Right atrium auricular region (tissue), 2 donors: ENCODE data around the gene ZNF488. TPM values are rescaled to one million over a fixed set of nuclear protein-coding genes. Genes with fewer than 3 reads are reported as not detected.

Experiments
- DNase-seq: peaks from one replicate; pipeline ENCODE4 v3.0.0-alpha.2; 2019; ENCODE audit warnings: low spot score
- H3K27ac ChIP-seq, 2 donors: fragments of 200-600 bp; sonication (generic); 1 replicate in 1 of 2; 2 replicates in 1 of 2; pipeline ENCODE4 v1.5.1; 2016 to 2019
- H3K27me3 ChIP-seq, 2 donors: fragments of 200-600 bp; sonication (generic); one replicate each; pipeline versions ENCODE4 v1.5.1 to v1.6.0; 2017 to 2019
- H3K36me3 ChIP-seq: fragments of 200-600 bp; sonication (generic); one replicate; pipeline ENCODE4 v1.5.1; 2016
- H3K4me1 ChIP-seq, 2 donors: fragments of 200-600 bp; sonication (generic); one replicate each; pipeline versions ENCODE4 v1.5.1 to v1.6.0; 2017 to 2019
- H3K4me3 ChIP-seq, 2 donors: fragments of 200-600 bp; sonication (generic); 1 replicate in 1 of 2; 2 replicates in 1 of 2; pipeline ENCODE4 v1.5.1; 2017 to 2019; ENCODE audit warnings: mild to moderate bottlenecking in 1 of 2, moderate library complexity in 1 of 2
- H3K9me3 ChIP-seq, 2 donors: fragments of 200-600 bp; sonication (generic); one replicate each; pipeline ENCODE4 v1.5.1; 2019
- CTCF ChIP-seq, 2 donors: fragments of 200-600 bp; sonication (generic); IDR thresholded peaks; one replicate each; pipeline ENCODE4 v1.5.1; 2019; ENCODE audit warnings: antibody characterized with exemption in 2 of 2
- total RNA-seq, 2 donors: library from RNA; depleted of rRNA; stranded (reverse); fragments of >200 nt; gene quantifications; one replicate each; pipeline ENCODE4 v1.1.0, GENCODE V29; 2016

The ZNF488 gene
- total RNA-seq, 2 donors from 2014 or later: not detected

DNA sequence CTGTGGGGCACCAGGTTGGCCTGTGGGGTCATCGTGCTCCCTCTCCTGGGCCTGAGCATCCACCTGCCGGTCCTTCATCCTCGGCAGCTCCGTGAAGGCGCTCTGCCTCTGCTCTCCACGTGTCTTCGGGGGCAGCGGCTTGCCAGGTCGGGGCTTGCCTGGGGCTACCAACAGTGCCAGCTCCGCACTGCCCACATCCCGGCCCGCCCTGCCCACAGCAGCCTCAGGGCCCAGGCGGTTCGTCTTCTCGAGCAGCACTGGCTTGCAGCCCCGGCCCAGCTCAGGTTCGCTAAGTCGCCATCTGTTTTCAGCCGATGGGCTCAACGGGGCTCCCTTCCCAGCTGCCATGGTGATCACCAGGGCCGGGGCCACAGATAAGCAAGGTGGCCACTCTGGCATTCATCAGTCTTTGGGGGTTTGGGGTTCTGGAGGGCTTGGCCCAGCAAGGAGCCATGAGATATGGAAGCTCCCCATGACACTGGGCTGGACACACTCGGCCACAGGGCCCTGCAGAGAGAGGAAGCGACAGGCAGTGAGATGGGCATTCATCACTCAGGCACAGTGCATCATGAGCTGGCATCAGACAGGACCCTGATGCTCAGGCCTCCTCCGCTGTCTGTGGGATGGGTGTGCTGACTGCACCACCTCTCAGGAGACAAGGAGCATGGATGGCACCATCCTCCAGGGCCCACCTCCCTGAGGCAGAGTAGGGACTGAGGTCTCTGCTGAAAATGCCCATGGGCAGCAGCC is 15.5 kb downstream of the ZNF488 start:
- Histone ChIP-seq H3K27ac (no peak overlapping the region), H3K9me3 (no peaks in the 10 kb centered on the region), H3K27me3 (no peaks in the 10 kb centered on the region), H3K4me1 (no peaks in the 10 kb centered on the region), H3K4me3 (no peak overlapping the region), H3K36me3 (no peaks in the 10 kb centered on the region)
- TF ChIP-seq CTCF (IDR thresholded peaks at IDR 0.05): no peak
- no peak for DNase-seq

GRCh38 chr10:47367646-47368045 is 16.4 kb downstream of the ZNF488 start:
- no peaks in the 10 kb centered on the region for H3K9me3 ChIP-seq
- no peak overlapping the region for H3K27ac ChIP-seq
- no peaks in the 10 kb centered on the region for H3K4me1 ChIP-seq
- no peaks in the 10 kb centered on the region for H3K36me3 ChIP-seq
- no peaks in the 10 kb centered on the region for H3K27me3 ChIP-seq
- no peak for TF ChIP-seq CTCF (IDR thresholded peaks at IDR 0.05)
- H3K4me3 ChIP-seq: no peak overlapping the region
- no peak for DNase-seq

- H3K9me3 ChIP-seq: no peaks in the 10 kb centered on the region
- H3K27me3 ChIP-seq: no peaks in the 10 kb centered on the region
- no peak overlapping the region for H3K27ac ChIP-seq
- no peaks in the 10 kb centered on the region for H3K36me3 ChIP-seq
- TF ChIP-seq CTCF (IDR thresholded peaks at IDR 0.05): no peak
- no peak for DNase-seq
- no peak overlapping the region for H3K4me3 ChIP-seq
- no peaks in the 10 kb centered on the region for H3K4me1 ChIP-seq
Observed at GRCh38 chr10:47366731-47367460, 17.2 kb downstream of the ZNF488 start.

DNA sequence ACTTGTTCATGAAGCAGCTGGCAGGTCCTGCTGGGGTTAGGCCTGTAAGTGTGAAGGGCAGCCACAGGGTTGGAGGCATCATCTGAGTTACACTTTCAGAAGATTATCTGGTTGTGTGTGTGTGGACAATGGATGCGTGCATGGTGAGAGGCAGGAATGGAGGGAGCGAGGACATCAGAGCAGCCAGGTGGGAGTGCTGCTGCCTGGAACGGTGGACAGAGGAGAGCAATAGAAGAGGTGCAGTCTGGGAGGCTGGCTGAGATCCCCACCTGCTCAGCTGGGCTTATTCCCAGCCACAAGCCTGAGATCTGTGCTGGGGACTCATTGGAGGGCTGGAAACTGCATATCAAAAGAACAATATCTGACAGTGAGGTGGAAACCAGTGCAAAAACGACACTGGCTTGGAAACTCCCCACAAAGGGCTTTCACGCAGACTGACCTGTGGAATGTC is 17.9 kb downstream of the ZNF488 start:
- no peak for DNase-seq
- H3K4me3 ChIP-seq: no peak overlapping the region
- H3K36me3 ChIP-seq: no peaks in the 10 kb centered on the region
- H3K9me3 ChIP-seq: no peaks in the 10 kb centered on the region
- no peaks in the 10 kb centered on the region for H3K27me3 ChIP-seq
- no peak for TF ChIP-seq CTCF (IDR thresholded peaks at IDR 0.05)
- no peaks in the 10 kb centered on the region for H3K4me1 ChIP-seq
- no peak overlapping the region for H3K27ac ChIP-seq

DNA sequence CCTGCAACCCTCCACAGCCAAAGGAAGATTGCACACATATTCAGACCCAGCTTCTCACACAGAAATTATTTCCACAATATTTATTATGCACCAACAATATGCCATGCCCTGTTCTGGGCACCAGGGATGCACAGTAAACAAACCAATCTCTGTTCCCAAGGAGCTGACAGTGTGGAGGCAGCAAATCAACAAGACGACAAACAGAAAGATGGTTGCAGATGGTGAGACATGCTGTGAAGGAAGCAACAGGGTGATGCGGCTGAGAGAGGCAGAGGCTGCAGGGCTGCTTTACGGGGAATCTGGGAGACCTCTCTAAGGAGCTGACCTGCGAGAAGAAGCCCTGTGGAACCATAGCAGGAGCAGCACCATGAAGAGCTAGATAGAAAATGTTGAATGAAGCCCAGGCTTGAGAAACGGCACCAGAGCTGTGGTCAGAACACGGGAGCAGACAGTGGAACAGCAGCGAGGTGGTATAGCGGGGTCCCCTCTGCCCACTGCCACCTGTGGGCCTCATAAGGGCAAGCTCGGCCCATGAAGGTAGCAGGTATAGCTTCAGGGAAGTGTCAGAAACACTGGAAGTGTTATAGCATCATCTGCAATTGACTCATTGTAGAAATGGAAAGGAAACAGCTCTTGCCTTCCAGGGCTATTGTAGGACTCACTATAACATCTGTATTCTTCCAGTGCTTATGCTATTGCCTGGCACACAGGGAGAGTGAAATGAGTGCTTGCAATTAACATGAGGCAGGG is 18.5 kb downstream of the ZNF488 start:
- Histone ChIP-seq H3K27ac (no peak overlapping the region), H3K27me3 (no peaks in the 10 kb centered on the region), H3K4me3 (no peak overlapping the region), H3K36me3 (no peaks in the 10 kb centered on the region), H3K4me1 (peaks cover 0 to 6% of the 10 kb centered on the region in 2 donors), H3K9me3 (no peaks in the 10 kb centered on the region)
- TF ChIP-seq CTCF (IDR thresholded peaks at IDR 0.05): no peak
- no peak for DNase-seq
